Prostate gland (tissue), 2 donors: ENCODE measurements around the gene CFAP46.

Source experiments
- POLR2A ChIP-seq: fragments of 450-650 bp; IDR thresholded peaks from one replicate; pipeline ENCODE4 v1.6.1; 2016; ENCODE audit warnings: antibody characterized with exemption, mild to moderate bottlenecking
- POLR2AphosphoS5 ChIP-seq: sonication (generic); formaldehyde crosslinking; IDR thresholded peaks from one replicate; pipeline ENCODE4 v1.6.1; 2017; ENCODE audit warnings: antibody characterized with exemption
- TF ChIP-seq, protein P1 (sequence below), 4 experiments: fragments of 200-600 bp in 2 of 4; fragments of 450-650 bp in 2 of 4; sonication (generic) in 2 of 4; IDR thresholded peaks; 1 replicate in 3 of 4; 2 replicates in 1 of 4; pipeline ENCODE4 v1.5.1; 2016 to 2019; ENCODE audit warnings: antibody characterized with exemption in 4 of 4, mild to moderate bottlenecking in 2 of 4, moderate library complexity in 2 of 4

DNA sequence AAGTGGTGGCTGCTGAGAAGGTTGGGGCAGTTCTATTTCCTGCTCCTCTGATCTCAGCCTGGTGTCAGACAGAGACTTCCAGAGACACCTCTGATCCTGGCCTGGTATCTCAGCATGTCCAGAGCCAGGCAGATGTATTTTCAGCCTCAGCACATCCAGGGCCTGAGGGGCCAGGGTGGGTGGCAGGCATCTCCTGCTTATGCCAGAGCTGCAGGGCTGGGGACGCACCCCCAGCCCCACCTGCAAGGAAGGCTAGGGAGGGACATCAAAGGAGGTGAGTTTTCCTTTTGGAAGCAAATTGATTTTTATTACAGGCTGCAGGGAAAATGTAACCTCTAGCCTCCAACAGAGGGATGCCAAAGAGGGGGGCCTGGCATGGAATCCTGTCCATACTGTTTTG, 36.7 kb downstream of the CFAP46 start:
- TF ChIP-seq POLR2AphosphoS5 (no peak), POLR2A (no peak)
- TF ChIP-seq, protein P1, sequence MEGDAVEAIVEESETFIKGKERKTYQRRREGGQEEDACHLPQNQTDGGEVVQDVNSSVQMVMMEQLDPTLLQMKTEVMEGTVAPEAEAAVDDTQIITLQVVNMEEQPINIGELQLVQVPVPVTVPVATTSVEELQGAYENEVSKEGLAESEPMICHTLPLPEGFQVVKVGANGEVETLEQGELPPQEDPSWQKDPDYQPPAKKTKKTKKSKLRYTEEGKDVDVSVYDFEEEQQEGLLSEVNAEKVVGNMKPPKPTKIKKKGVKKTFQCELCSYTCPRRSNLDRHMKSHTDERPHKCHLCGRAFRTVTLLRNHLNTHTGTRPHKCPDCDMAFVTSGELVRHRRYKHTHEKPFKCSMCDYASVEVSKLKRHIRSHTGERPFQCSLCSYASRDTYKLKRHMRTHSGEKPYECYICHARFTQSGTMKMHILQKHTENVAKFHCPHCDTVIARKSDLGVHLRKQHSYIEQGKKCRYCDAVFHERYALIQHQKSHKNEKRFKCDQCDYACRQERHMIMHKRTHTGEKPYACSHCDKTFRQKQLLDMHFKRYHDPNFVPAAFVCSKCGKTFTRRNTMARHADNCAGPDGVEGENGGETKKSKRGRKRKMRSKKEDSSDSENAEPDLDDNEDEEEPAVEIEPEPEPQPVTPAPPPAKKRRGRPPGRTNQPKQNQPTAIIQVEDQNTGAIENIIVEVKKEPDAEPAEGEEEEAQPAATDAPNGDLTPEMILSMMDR (IDR thresholded peaks at IDR 0.05): no peak
